IPS-11a (cell line): ENCODE data around the gene S100A8.
"Not testable (repeated sequence)": the region's sequence is repeated elsewhere in the genome, so short reads cannot be mapped to it uniquely, and the experiment has no call there.

Experiments
- H3K4me3 ChIP-seq: one replicate; pipeline ENCODE4 v1.5.1; 2013; ENCODE audit warnings: low read depth, low read length, control low read depth

Gene S100A8

GRCh38 chr1:153390938-153391710 is at the start of gene S100A8:
S100A8 (minus strand) TSS chr1:153391073; CDS start chr1:153390535, 538 bp downstream.
- H3K4me3 ChIP-seq = no peak within 1 kb of the TSS

GRCh38 chr1:153439273-153439672 is 48.4 kb upstream of the S100A8 start:
- H3K4me3 ChIP-seq = no peak overlapping the region

GRCh38 chr1:153438599-153438998 is 47.7 kb upstream of the S100A8 start:
- no peak overlapping the region for H3K4me3 ChIP-seq

GRCh38 chr1:153437236-153437635 is 46.4 kb upstream of the S100A8 start:
- H3K4me3 ChIP-seq = no peak overlapping the region

- H3K4me3 ChIP-seq = no peak overlapping the region
These were observed 44.0 kb upstream of the S100A8 start for GRCh38 chr1:153434746-153435455.

GRCh38 chr1:153432874-153433681 is 42.2 kb upstream of the S100A8 start:
- no peak overlapping the region for H3K4me3 ChIP-seq

- H3K4me3 ChIP-seq = no peak overlapping the region
These were observed 41.1 kb upstream of the S100A8 start for GRCh38 chr1:153431928-153432327.

GRCh38 chr1:153431427-153431826 is 40.6 kb upstream of the S100A8 start:
- no peak overlapping the region for H3K4me3 ChIP-seq

GRCh38 chr1:153431002-153431401 is 40.1 kb upstream of the S100A8 start:
- H3K4me3 ChIP-seq = no peak overlapping the region

GRCh38 chr1:153430561-153430960 is 39.7 kb upstream of the S100A8 start:
- no peak overlapping the region for H3K4me3 ChIP-seq

GRCh38 chr1:153430166-153430553 is 39.3 kb upstream of the S100A8 start:
- H3K4me3 ChIP-seq = no peak overlapping the region

GRCh38 chr1:153429266-153430165 is 38.6 kb upstream of the S100A8 start:
- no peak overlapping the region for H3K4me3 ChIP-seq

- H3K4me3 ChIP-seq = no peak overlapping the region
These were observed 37.9 kb upstream of the S100A8 start for GRCh38 chr1:153428791-153429190.

- no peak overlapping the region for H3K4me3 ChIP-seq
These were observed 37.3 kb upstream of the S100A8 start for GRCh38 chr1:153428073-153428638.

- H3K4me3 ChIP-seq = no peak overlapping the region
These were observed 35.9 kb upstream of the S100A8 start for GRCh38 chr1:153426809-153427208.

GRCh38 chr1:153422450-153423068 is 31.7 kb upstream of the S100A8 start:
- no peak overlapping the region for H3K4me3 ChIP-seq

GRCh38 chr1:153420306-153420705 is 29.4 kb upstream of the S100A8 start:
- no peak overlapping the region for H3K4me3 ChIP-seq

GRCh38 chr1:153419436-153419793 is 28.5 kb upstream of the S100A8 start:
- not testable (repeated sequence) for H3K4me3 ChIP-seq

- H3K4me3 ChIP-seq = not testable (repeated sequence)
These were observed 28.0 kb upstream of the S100A8 start for GRCh38 chr1:153418758-153419435.
